GM12878 (cell line): ENCODE results near the gene PMAIP1. TPM values are rescaled to one million over a fixed set of nuclear protein-coding genes. Genes with fewer than 3 reads are reported as not detected.

Source experiments
- ATF3 ChIP-seq: IDR thresholded peaks from 2 replicates; pipeline ENCODE4 v1.6.1; 2011; ENCODE audit warnings: low read depth, mild to moderate bottlenecking, low read length, moderate library complexity, borderline replicate concordance; ENCODE audit errors: extremely low read depth
- BCL11A ChIP-seq: IDR thresholded peaks from 2 replicates; pipeline ENCODE4 v1.6.1; 2011; ENCODE audit warnings: low read depth, low read length
- CBX5 ChIP-seq: sonication (generic); IDR thresholded peaks from 2 replicates; pipeline ENCODE4 v1.6.1; 2016; ENCODE audit warnings: low read depth, moderate library complexity, mild to moderate bottlenecking, inconsistent platforms
- E2F4 ChIP-seq: IDR thresholded peaks from 2 replicates; pipeline ENCODE4 v1.6.1; 2012; ENCODE audit warnings: low read depth, low read length, improper control_type of control experiment
- ELK1 ChIP-seq: IDR thresholded peaks from 2 replicates; pipeline ENCODE4 v1.6.1; 2012; ENCODE audit warnings: low read depth, low read length, improper control_type of control experiment
- GABPA ChIP-seq: IDR thresholded peaks from 2 replicates; pipeline ENCODE4 v1.6.1; 2014; ENCODE audit warnings: antibody characterized with exemption, low read depth, mild to moderate bottlenecking, inconsistent platforms
- GATAD2B ChIP-seq: fragments of 450-650 bp; conservative IDR thresholded peaks from 2 replicates; pipeline ENCODE4 v1.6.1; 2017; ENCODE audit warnings: low read depth, mild to moderate bottlenecking, moderate library complexity
- HSF1 ChIP-seq: fragments of 150-350 bp; IDR thresholded peaks from 2 replicates; pipeline ENCODE4 v1.6.1; 2014; ENCODE audit warnings: mild to moderate bottlenecking, low read depth, low read length
- IKZF1 ChIP-seq: fragments of 450-650 bp; conservative IDR thresholded peaks from 2 replicates; pipeline ENCODE4 v1.6.1; 2017; ENCODE audit warnings: antibody characterized with exemption, mild to moderate bottlenecking
- KLF5 ChIP-seq: fragments of 450-650 bp; IDR thresholded peaks from 2 replicates; pipeline ENCODE4 v1.6.1; 2014; ENCODE audit warnings: mild to moderate bottlenecking; ENCODE audit not compliant: partially characterized antibody
- NRF1 ChIP-seq: conservative IDR thresholded peaks from 2 replicates; pipeline ENCODE4 v1.6.1; 2011; ENCODE audit warnings: mild to moderate bottlenecking, low read depth, low read length, improper control_type of control experiment
- POLR2AphosphoS2 ChIP-seq: IDR thresholded peaks from 2 replicates; pipeline ENCODE4 v1.6.1; 2011; ENCODE audit warnings: low read depth, mild to moderate bottlenecking, low read length, improper control_type of control experiment, moderate library complexity
- POU2F2 ChIP-seq: IDR thresholded peaks from 3 replicates; pipeline ENCODE4 v1.6.1; 2011; ENCODE audit warnings: low read depth, mild to moderate bottlenecking, low read length, borderline replicate concordance
- RAD21 ChIP-seq: IDR thresholded peaks from 2 replicates; pipeline ENCODE4 v1.6.1; 2011; ENCODE audit warnings: mild to moderate bottlenecking, low read depth, low read length, moderate library complexity; ENCODE audit not compliant: insufficient read depth
- SMAD1 ChIP-seq: fragments of 450-650 bp; IDR thresholded peaks from 2 replicates; pipeline ENCODE4 v1.6.1; 2018; ENCODE audit warnings: mild to moderate bottlenecking, low read depth; ENCODE audit not compliant: partially characterized antibody
- TAF1 ChIP-seq: IDR thresholded peaks from 2 replicates; pipeline ENCODE4 v1.6.1; 2011; ENCODE audit warnings: mild to moderate bottlenecking, low read depth, low read length, borderline replicate concordance
- USF2 ChIP-seq: IDR thresholded peaks from 2 replicates; pipeline ENCODE4 v1.6.1; 2011; ENCODE audit warnings: low read depth, low read length, improper control_type of control experiment, borderline replicate concordance
- WRNIP1 ChIP-seq: IDR thresholded peaks from 2 replicates; pipeline ENCODE4 v1.6.1; 2011; ENCODE audit warnings: low read depth, low read length, improper control_type of control experiment, borderline replicate concordance
- ZBED1 ChIP-seq: IDR thresholded peaks from 2 replicates; pipeline ENCODE4 v1.6.1; 2016; ENCODE audit warnings: borderline replicate concordance
- ZBTB4 ChIP-seq: fragments of 450-650 bp; formaldehyde crosslinking; IDR thresholded peaks from 2 replicates; pipeline ENCODE4 v1.4.0; 2022; ENCODE audit warnings: mild to moderate bottlenecking, moderate library complexity
- polyA plus RNA-seq, 11 experiments: library from polyadenylated mRNA; depleted of rRNA in 4 of 11; unstranded in 6 of 11; stranded (reverse) in 5 of 11; fragments of >200 nt; fragmentation: Nextera tagmentation in 4 of 11; fragmentation: Illumina TruSeq in 1 of 11; extraction: Ambion mirVana in 4 of 11; extraction: Trizol in 1 of 11; gene quantifications; 1 replicate in 1 of 11; 2 replicates in 10 of 11; pipeline versions ENCODE4 v1.2.1 to v1.2.3, GENCODE V29; 2011 to 2016; ENCODE audit warnings: inconsistent platforms in 2 of 11, missing spikeins in 2 of 11, low read depth in 1 of 11
- total RNA-seq, 4 experiments: library from RNA; depleted of rRNA in 3 of 4; stranded (reverse); fragments of >200 nt in 3 of 4; fragmentation: Illumina TruSeq in 1 of 4; extraction: Trizol in 1 of 4; gene quantifications; 2 replicates each; pipeline versions ENCODE4 v1.2.1 to v1.2.3, GENCODE V29; 2013 to 2021

PMAIP1 gene
- total and polyA plus RNA-seq, 10 of the 15 experiments (the other 5 are each of a cell fraction or from before 2014, with no cell fraction given) = 74.0 to 219 (median 112) TPM

GRCh38 chr18:59900222-59901128 is 679 bp downstream of the PMAIP1 start (continued):
- TF ChIP-seq GABPA (no peak), GATAD2B (no peak; the same call in 1 of the 2 replicates), WRNIP1 (no peak), NRF1 (no peak), TAF1 (peak; percentile 88), ZBTB4 (no peak), E2F4 (no peak), ATF3 (no peak), IKZF1 (peak; percentile 24; the same call in 1 of the 2 replicates), ELK1 (no peak), POU2F2 (peak; percentile 65; the same call in 1 of the 3 replicates), RAD21 (peak; percentile 23), KLF5 (peak; percentile 53), USF2 (no peak), BCL11A (no peak), HSF1 (no peak), CBX5 (no peak), POLR2AphosphoS2 (peak; percentile 32; the same call in 1 of the 2 replicates), ZBED1 (no peak; the same call in 1 of the 2 replicates), SMAD1 (peak; percentile 66)
